ENCODE data around the gene UCK1.

UCK1 gene

DNA sequence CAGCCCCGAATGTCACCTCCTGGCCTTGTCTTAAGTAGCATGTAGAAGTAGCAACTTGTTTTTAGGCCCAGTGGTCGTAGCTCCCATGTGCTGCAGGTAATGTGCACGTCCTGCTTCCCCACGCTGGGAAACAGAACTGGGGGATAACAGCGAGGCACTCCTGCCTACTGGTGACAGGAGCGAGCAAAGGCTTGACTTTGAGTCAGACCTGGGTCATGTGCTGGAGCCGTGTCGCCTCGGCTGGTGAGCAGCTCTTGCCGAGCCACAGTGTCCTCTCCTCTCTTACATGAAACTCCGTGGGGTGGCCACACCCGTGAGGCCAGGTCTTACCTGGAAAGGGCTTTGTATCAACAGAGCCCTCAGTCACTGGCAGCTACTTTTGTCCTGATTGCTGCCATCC lies 45.9 kb downstream of the UCK1 start:
- no CpG with 5 or more reads among the region's 12 CpGs for WGBS (ENCODE audit: extremely low coverage, insufficient coverage, low lambda C conversion rate)
- no peak overlapping the region for H2BK120ac ChIP-seq (ENCODE audit: low read depth, low read length)
- peaks cover 68% of the 10 kb centered on the region for H3K36me3 ChIP-seq (ENCODE audit: control insufficient read depth, insufficient read depth, low read length)

DNA sequence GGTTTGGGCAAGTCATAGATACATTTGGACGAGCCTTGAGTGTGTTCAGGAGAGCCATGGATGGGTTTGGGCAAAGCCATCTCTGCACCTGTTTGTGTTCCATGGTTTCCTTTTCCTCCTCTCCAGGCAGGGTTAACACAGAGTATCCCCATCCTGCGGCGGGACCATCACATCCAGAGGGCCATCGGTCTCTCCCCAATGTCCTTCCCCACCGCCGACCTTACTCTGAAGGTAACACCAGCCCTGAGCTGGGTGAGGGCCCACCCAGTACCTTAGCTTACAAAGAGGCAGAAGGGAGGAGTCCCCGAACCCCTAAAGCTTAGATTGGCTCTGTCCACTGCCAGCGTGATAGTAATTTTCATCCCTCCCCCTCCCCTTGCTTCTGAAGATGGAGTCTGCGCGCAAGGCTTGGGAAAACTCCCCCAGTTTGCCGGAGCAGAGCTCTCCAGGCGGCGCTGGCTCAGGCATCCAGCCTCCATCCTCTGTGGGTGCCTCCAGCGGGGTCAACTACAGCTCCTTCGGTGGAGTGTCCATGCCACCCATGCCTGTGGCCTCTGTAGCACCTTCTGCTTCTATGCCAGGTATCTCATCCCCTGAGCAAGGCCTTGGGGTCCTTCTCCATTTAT lies 46.4 kb downstream of the UCK1 start:
- H3K79me1 ChIP-seq (ENCODE audit: low read length): peaks cover 13% of the 10 kb centered on the region
- peaks cover 3% of the 10 kb centered on the region for H3K79me2 ChIP-seq (ENCODE audit: control insufficient read depth, insufficient read depth, low read length)
- H2BK120ac ChIP-seq (ENCODE audit: low read depth, low read length): no peak overlapping the region
- WGBS (ENCODE audit: extremely low coverage, insufficient coverage, low lambda C conversion rate): no CpG with 5 or more reads among the region's 15 CpGs
- H3K56ac ChIP-seq (ENCODE audit: low read length): no peak overlapping the region
- H2AK5ac ChIP-seq (ENCODE audit: low read length): no peak overlapping the region
- no peaks in the 10 kb centered on the region for H3K27me3 ChIP-seq (ENCODE audit: insufficient read depth, low read length, poor library complexity)
- no peak overlapping the region for H3K23ac ChIP-seq (ENCODE audit: low read length)
- no peak overlapping the region for H3K18ac ChIP-seq (ENCODE audit: low read length)
- no peak overlapping the region for H3K9ac ChIP-seq (ENCODE audit: low read length)
- H3K27ac ChIP-seq (ENCODE audit: low read depth, low read length): no peak overlapping the region
- no peak overlapping the region for H3K4ac ChIP-seq (ENCODE audit: low read depth, low read length)
- no peak overlapping the region for H3K4me3 ChIP-seq (ENCODE audit: low read length)
- H4K5ac ChIP-seq (ENCODE audit: low read length): no peak overlapping the region
- no peak overlapping the region for H2BK15ac ChIP-seq (replicated peaks; ENCODE audit: low read depth)
- H3K4me2 ChIP-seq (ENCODE audit: low read length): no peak overlapping the region
- no peak for DNase-seq
- no peak overlapping the region for H4K8ac ChIP-seq (ENCODE audit: low read depth, low read length)
- peaks cover 67% of the 10 kb centered on the region for H3K36me3 ChIP-seq (ENCODE audit: control insufficient read depth, insufficient read depth, low read length)
- no peaks in the 10 kb centered on the region for H3K4me1 ChIP-seq (ENCODE audit: control insufficient read depth, low read depth, low read length)
- H2BK5ac ChIP-seq (ENCODE audit: low read length): no peak overlapping the region

More for the DNA sequence above, 45.9 kb downstream of the UCK1 start:
- H2BK15ac ChIP-seq (replicated peaks; ENCODE audit: low read depth): no peak overlapping the region
- H2BK5ac ChIP-seq (ENCODE audit: low read length): no peak overlapping the region
- H3K9ac ChIP-seq (ENCODE audit: low read length): no peak overlapping the region
- H3K4me1 ChIP-seq (ENCODE audit: control insufficient read depth, low read depth, low read length): no peaks in the 10 kb centered on the region
- H3K27ac ChIP-seq (ENCODE audit: low read depth, low read length): no peak overlapping the region
- no peak overlapping the region for H4K5ac ChIP-seq (ENCODE audit: low read length)
- H3K4ac ChIP-seq (ENCODE audit: low read depth, low read length): no peak overlapping the region
- H3K18ac ChIP-seq (ENCODE audit: low read length): no peak overlapping the region
- H2AK5ac ChIP-seq (ENCODE audit: low read length): no peak overlapping the region
- no peaks in the 10 kb centered on the region for H3K79me2 ChIP-seq (ENCODE audit: control insufficient read depth, insufficient read depth, low read length)
- H3K27me3 ChIP-seq (ENCODE audit: insufficient read depth, low read length, poor library complexity): no peaks in the 10 kb centered on the region
- H3K79me1 ChIP-seq (ENCODE audit: low read length): peaks cover 9% of the 10 kb centered on the region
- no peak overlapping the region for H3K4me3 ChIP-seq (ENCODE audit: low read length)
- no peak overlapping the region for H3K23ac ChIP-seq (ENCODE audit: low read length)
- H3K56ac ChIP-seq (ENCODE audit: low read length): no peak overlapping the region
- no peak overlapping the region for H4K8ac ChIP-seq (ENCODE audit: low read depth, low read length)
- no peak overlapping the region for H3K4me2 ChIP-seq (ENCODE audit: low read length)
- no peak for DNase-seq

- H3K27me3 ChIP-seq (ENCODE audit: insufficient read depth, low read length, poor library complexity): no peaks in the 10 kb centered on the region
- H4K5ac ChIP-seq (ENCODE audit: low read length): no peak overlapping the region
- H3K27ac ChIP-seq (ENCODE audit: low read depth, low read length): no peak overlapping the region
- peaks cover 16% of the 10 kb centered on the region for H3K79me1 ChIP-seq (ENCODE audit: low read length)
- H3K36me3 ChIP-seq (ENCODE audit: control insufficient read depth, insufficient read depth, low read length): peaks cover 67% of the 10 kb centered on the region
- no peak overlapping the region for H2BK5ac ChIP-seq (ENCODE audit: low read length)
- H2AK5ac ChIP-seq (ENCODE audit: low read length): no peak overlapping the region
- H3K4me1 ChIP-seq (ENCODE audit: control insufficient read depth, low read depth, low read length): no peaks in the 10 kb centered on the region
- WGBS (ENCODE audit: extremely low coverage, insufficient coverage, low lambda C conversion rate): no CpG with 5 or more reads among the region's 7 CpGs
- H2BK15ac ChIP-seq (replicated peaks; ENCODE audit: low read depth): no peak overlapping the region
- no peak overlapping the region for H4K8ac ChIP-seq (ENCODE audit: low read depth, low read length)
- peaks cover 6% of the 10 kb centered on the region for H3K79me2 ChIP-seq (ENCODE audit: control insufficient read depth, insufficient read depth, low read length)
- no peak for DNase-seq
- H2BK120ac ChIP-seq (ENCODE audit: low read depth, low read length): no peak overlapping the region
- no peak overlapping the region for H3K23ac ChIP-seq (ENCODE audit: low read length)
- no peak overlapping the region for H3K9ac ChIP-seq (ENCODE audit: low read length)
- no peak overlapping the region for H3K56ac ChIP-seq (ENCODE audit: low read length)
- H3K4ac ChIP-seq (ENCODE audit: low read depth, low read length): no peak overlapping the region
- H3K18ac ChIP-seq (ENCODE audit: low read length): no peak overlapping the region
- no peak overlapping the region for H3K4me3 ChIP-seq (ENCODE audit: low read length)
- H3K4me2 ChIP-seq (ENCODE audit: low read length): no peak overlapping the region
These were observed 47.0 kb downstream of the UCK1 start for GRCh38 chr9:131484051-131484445.

GRCh38 chr9:131483319-131484050 lies 47.6 kb downstream of the UCK1 start:
- no peak overlapping the region for H2AK5ac ChIP-seq (ENCODE audit: low read length)
- no peak overlapping the region for H2BK5ac ChIP-seq (ENCODE audit: low read length)
- no peak overlapping the region for H3K4ac ChIP-seq (ENCODE audit: low read depth, low read length)
- no peak for DNase-seq
- H3K79me2 ChIP-seq (ENCODE audit: control insufficient read depth, insufficient read depth, low read length): peaks cover 11% of the 10 kb centered on the region
- no peak overlapping the region for H3K18ac ChIP-seq (ENCODE audit: low read length)
- H3K56ac ChIP-seq (ENCODE audit: low read length): no peak overlapping the region
- H3K9ac ChIP-seq (ENCODE audit: low read length): no peak overlapping the region
- no peak overlapping the region for H2BK15ac ChIP-seq (replicated peaks; ENCODE audit: low read depth)
- H3K4me3 ChIP-seq (ENCODE audit: low read length): no peak overlapping the region
- peaks cover 68% of the 10 kb centered on the region for H3K36me3 ChIP-seq (ENCODE audit: control insufficient read depth, insufficient read depth, low read length)
- no peaks in the 10 kb centered on the region for H3K4me1 ChIP-seq (ENCODE audit: control insufficient read depth, low read depth, low read length)
- H3K27ac ChIP-seq (ENCODE audit: low read depth, low read length): no peak overlapping the region
- no peak overlapping the region for H4K8ac ChIP-seq (ENCODE audit: low read depth, low read length)
- no peak overlapping the region for H4K5ac ChIP-seq (ENCODE audit: low read length)
- H3K79me1 ChIP-seq (ENCODE audit: low read length): peaks cover 19% of the 10 kb centered on the region
- no peak overlapping the region for H2BK120ac ChIP-seq (ENCODE audit: low read depth, low read length)
- H3K23ac ChIP-seq (ENCODE audit: low read length): no peak overlapping the region
- WGBS (ENCODE audit: extremely low coverage, insufficient coverage, low lambda C conversion rate): no CpG with 5 or more reads among the region's 9 CpGs
- no peak overlapping the region for H3K4me2 ChIP-seq (ENCODE audit: low read length)
- no peaks in the 10 kb centered on the region for H3K27me3 ChIP-seq (ENCODE audit: insufficient read depth, low read length, poor library complexity)

- H3K27ac ChIP-seq (ENCODE audit: low read depth, low read length): no peak overlapping the region
- no peak for DNase-seq
- H3K23ac ChIP-seq (ENCODE audit: low read length): no peak overlapping the region
- H3K4me2 ChIP-seq (ENCODE audit: low read length): no peak overlapping the region
- H3K4me3 ChIP-seq (ENCODE audit: low read length): no peak overlapping the region
- H2BK15ac ChIP-seq (replicated peaks; ENCODE audit: low read depth): no peak overlapping the region
- H3K79me1 ChIP-seq (ENCODE audit: low read length): peaks cover 19% of the 10 kb centered on the region
- no peak overlapping the region for H2BK5ac ChIP-seq (ENCODE audit: low read length)
- no peaks in the 10 kb centered on the region for H3K27me3 ChIP-seq (ENCODE audit: insufficient read depth, low read length, poor library complexity)
- H3K79me2 ChIP-seq (ENCODE audit: control insufficient read depth, insufficient read depth, low read length): peaks cover 11% of the 10 kb centered on the region
- no peak overlapping the region for H4K8ac ChIP-seq (ENCODE audit: low read depth, low read length)
- H3K4me1 ChIP-seq (ENCODE audit: control insufficient read depth, low read depth, low read length): no peaks in the 10 kb centered on the region
- H3K9ac ChIP-seq (ENCODE audit: low read length): no peak overlapping the region
- no peak overlapping the region for H2BK120ac ChIP-seq (ENCODE audit: low read depth, low read length)
- H3K18ac ChIP-seq (ENCODE audit: low read length): no peak overlapping the region
- no peak overlapping the region for H3K56ac ChIP-seq (ENCODE audit: low read length)
- H4K5ac ChIP-seq (ENCODE audit: low read length): no peak overlapping the region
- no CpG with 5 or more reads among the region's 24 CpGs for WGBS (ENCODE audit: extremely low coverage, insufficient coverage, low lambda C conversion rate)
- no peak overlapping the region for H3K4ac ChIP-seq (ENCODE audit: low read depth, low read length)
- no peak overlapping the region for H2AK5ac ChIP-seq (ENCODE audit: low read length)
- peaks cover 64% of the 10 kb centered on the region for H3K36me3 ChIP-seq (ENCODE audit: control insufficient read depth, insufficient read depth, low read length)
These were observed 48.6 kb downstream of the UCK1 start for GRCh38 chr9:131482343-131483006.

Measured in mesendoderm (in vitro differentiated cells).